ENCODE data around the gene ABCA4.

Gene ABCA4

DNA sequence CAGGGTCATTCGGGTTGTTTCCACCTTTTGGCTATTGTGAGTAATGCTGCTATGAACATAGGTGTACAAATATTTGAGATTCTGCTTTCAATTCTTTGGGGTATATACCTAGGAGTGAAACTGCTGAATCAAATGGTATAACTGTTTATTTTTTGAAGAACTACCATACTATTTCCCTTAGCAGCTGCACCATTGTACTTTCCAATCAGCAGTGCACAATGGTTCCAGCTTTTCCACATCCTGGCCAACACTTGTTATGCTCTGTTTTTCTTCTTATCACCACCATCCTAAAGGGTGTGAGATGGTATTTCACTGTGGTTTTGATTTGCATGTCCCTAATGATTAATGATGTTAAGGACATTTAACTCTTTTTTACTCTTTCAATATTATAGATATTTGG, 3.6 kb upstream of the ABCA4 start:
- in situ Hi-C loops (cut with MboI; ENCODE audit: low sequenced_read_pairs), result no loop called here

- in situ Hi-C loops (cut with MboI; ENCODE audit: low sequenced_read_pairs), result no loop called here
Observed at GRCh38 chr1:94122201-94122970, 1.4 kb upstream of the ABCA4 start.

DNA sequence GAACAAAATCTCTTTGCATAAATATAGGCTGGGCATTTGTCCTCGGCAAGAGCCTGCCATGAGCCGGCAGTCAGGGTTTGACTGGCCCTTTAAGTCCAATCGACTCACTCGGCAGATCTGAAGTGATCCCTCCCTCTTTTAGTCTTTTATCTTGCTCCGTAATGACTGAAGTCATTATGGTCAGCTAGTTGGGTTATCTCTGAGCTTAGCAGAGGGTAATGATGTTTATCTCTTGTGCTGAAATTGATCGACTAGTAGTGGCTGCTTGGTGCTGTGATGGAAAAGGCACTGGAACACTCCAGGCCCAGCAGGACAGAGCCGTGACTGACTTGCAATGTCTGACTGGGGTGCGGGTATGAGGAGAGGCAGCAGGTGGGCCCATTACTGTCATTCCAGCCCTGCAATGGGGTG, 468 bp upstream of the ABCA4 start:
- in situ Hi-C loops (cut with MboI; ENCODE audit: low sequenced_read_pairs), result no loop called here

DNA sequence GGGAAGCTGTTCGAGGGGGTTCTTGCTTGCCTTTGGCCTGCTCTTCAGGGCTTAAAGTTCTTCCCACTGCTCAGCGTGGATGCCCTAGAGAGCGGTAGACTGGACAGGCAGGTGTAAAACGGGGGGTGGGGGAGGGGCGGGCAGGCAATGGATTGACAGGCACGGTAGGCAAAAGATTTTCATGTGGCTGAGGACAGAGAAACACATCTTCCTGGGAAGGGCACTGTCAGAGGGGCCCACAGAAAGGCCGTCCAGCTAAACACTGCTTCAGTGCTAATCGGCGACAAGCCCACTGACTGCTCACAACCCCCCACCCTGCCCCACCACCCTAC, 412 bp downstream of the ABCA4 start:
- in situ Hi-C loops (cut with MboI; ENCODE audit: low sequenced_read_pairs), result no loop called here

DNA sequence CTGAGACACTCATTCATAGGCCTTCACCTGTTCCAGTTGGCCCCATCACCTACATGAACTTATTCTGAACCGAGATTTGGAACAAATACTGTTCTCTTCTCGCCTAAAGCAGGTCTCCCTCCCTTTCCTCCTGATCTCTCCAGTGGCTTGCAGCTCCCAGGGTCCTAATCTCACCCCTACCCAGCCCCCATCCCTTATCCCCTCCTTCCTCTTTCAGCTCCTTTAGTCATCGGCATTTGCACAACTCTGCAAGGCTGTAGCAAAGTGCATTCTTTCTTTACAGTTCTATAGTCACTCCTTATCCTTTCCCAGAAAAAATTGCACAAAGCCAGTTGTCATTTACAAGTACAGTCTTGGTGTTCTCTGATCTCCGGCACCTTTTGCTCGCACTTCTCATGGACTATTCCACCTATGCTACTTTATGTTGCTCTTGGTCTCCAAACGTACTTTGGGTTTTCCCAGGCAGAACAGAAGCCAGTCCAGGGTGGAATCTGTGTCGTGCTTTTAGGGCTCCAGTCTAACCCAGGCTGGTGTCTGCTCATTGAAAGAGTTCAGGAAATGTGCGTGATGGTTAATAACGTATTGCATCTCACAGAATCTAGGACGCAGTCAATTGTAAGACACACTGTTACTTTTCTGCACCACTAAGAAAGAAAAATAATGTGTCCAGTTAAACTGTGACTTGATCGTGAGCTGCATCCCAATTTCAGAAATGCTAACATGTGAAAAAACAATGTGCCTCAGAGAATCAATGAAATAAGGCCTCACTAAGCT, 965 bp downstream of the ABCA4 start:
- in situ Hi-C loops (cut with MboI; ENCODE audit: low sequenced_read_pairs), result no loop called here

- in situ Hi-C loops (cut with MboI; ENCODE audit: low sequenced_read_pairs), result no loop called here
Observed at GRCh38 chr1:94119306-94119705, 1.6 kb downstream of the ABCA4 start.

GRCh38 chr1:94118471-94118870, 2.5 kb downstream of the ABCA4 start:
- in situ Hi-C loops (cut with MboI; ENCODE audit: low sequenced_read_pairs), result no loop called here

DNA sequence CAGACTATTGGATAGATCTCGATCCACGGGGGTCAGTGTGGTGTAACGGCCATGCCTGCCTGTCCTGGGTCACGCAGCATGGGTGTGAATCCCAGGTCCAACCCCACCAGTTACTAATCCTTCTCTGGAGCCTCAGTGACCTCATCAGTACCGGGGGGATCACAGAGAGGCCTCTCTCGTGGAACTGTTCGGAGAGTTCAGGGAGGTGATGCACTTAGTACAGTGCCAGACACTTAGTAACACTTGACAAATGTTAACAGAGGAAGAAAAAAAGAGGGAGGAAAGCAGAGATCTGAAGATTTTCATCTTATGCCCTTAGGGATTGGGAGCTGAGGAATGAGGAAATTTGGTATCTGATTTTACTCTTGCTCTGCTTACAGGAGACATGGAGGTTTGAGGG, 2.9 kb downstream of the ABCA4 start:
- in situ Hi-C loops (cut with MboI; ENCODE audit: low sequenced_read_pairs), result no loop called here

GRCh38 chr1:94117259-94117851, 3.6 kb downstream of the ABCA4 start:
- in situ Hi-C loops (cut with MboI; ENCODE audit: low sequenced_read_pairs), result no loop called here

DNA sequence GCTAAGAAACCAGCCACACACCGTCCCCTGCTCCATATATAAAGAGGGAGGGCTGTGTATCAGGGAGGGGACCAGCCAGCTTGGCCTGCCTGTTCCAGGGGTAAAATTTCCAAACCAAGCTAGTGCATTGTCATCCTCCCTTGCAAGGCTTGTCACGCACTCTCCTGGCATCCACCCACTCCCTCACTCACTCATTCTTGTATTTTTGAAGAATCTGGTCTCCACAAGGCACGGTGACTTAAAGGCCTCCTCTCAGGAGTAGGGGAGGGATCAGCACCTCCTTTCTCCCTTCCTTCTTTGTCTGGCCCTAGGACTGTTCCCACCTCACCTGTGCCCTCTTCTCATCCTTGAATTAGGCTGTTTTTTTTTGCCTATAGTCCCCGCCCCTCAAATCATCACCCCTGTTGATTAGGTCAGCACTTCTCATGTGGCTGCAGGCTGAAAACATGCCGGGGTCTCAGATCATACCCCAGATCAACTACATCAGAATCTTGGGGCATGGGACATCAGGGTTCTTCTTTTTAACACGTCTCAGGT, 5.0 kb downstream of the ABCA4 start:
- in situ Hi-C loops (cut with MboI; ENCODE audit: low sequenced_read_pairs), result no loop called here

- in situ Hi-C loops (cut with MboI; ENCODE audit: low sequenced_read_pairs), result no loop called here
Observed at GRCh38 chr1:94115254-94115899, 5.6 kb downstream of the ABCA4 start.

- in situ Hi-C loops (cut with MboI; ENCODE audit: low sequenced_read_pairs), result no loop called here
Observed at GRCh38 chr1:94113589-94114226, 7.2 kb downstream of the ABCA4 start.

DNA sequence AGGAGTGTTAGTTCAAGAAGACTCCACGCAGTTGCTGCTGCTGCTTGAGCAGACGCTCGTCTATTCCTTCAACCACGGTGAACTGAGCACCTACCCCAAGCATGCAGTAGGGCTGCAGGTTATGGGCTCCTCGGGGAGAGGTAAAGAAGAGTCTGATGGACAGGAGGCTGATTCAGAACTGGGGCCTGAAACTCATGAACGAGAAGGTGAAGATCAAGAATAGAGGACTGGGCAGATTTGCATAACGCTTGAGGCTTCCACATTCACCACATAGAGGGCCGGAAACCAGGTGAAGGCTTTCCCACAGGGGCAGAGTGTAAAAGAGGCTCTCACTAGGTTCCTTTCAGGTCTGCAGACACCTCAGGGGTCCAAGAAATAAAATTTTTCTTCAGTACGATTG, 9.1 kb downstream of the ABCA4 start:
- in situ Hi-C loops (cut with MboI; ENCODE audit: low sequenced_read_pairs), result no loop called here

- in situ Hi-C loops (cut with MboI; ENCODE audit: low sequenced_read_pairs), result no loop called here
Observed at GRCh38 chr1:94110946-94111740, 9.8 kb downstream of the ABCA4 start.

DNA sequence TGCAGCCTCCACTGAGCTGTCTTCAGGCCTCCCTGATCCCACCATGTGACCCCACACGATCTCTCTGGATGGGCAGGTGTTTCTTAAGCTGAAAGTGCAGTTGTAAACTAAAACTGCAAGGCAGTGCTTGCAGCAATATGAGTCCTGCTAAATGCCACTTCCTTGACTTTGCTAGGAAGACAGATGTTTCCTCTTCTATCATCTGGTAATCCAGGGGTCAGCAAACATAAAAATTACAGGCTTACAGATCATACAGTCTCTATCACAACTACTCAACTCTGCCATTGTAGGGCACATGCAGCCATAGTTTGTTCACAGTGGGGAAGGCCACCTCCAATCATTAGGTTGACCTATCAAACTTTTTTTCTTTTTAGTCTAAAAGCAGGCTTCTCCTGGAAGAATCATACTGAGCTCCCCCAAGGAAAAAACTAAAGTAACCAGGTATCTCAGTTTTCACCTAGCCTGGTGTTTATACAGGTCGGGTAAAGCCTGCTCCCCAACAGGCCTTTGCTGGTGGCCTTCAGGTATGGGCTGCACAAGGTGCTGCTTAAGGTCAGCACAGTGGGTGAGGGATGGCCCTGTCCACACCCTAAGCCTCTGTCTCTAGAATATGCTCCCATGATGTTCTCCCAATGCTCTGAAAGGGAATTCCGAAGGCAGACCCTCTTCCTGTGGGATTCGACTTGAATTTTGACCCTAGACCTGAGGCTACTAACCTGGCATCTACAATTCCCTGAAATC, 10.8 kb downstream of the ABCA4 start:
- in situ Hi-C loops (cut with MboI; ENCODE audit: low sequenced_read_pairs), result no loop called here

DNA sequence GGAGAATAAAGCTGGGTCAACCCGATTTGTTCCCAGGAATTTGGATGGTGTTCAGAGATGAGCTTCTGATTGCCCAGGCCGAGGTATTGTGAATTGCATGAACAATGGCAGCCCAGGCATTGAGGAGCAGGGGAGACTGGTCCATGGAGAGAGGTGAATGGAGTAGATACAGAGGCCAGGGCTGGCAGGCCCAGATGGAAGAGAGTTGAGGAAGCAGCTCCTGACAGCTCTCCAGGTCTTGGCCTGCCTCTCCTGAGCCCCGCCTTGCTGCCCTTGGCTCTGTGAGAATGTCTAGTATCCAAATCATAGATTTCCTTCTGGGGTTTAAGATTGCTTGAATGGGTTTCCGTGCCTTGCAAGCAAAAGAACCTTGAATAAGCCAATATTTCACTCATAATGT, 11.5 kb downstream of the ABCA4 start:
- in situ Hi-C loops (cut with MboI; ENCODE audit: low sequenced_read_pairs), result no loop called here

GRCh38 chr1:94107141-94107540, 13.8 kb downstream of the ABCA4 start:
- in situ Hi-C loops (cut with MboI; ENCODE audit: low sequenced_read_pairs), result no loop called here

DNA sequence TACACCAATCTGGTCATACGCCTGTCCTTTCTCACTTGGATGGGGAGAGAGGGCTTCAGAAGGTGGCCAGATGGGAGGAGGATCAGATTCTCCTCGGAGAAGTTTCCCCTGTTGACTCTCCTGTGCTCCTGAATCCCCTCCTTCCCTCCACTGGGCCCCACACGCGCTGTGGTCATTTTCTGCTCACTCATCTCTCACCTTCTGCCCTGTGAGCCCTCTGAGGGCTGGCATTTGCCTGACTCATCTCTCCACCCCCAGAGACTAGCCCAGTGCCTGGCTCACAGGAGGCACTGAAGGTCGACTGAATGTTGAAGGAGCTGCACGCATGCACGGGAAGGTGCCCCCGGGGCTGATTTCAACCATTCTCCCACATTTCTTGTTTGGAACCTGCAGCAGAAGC, 14.2 kb downstream of the ABCA4 start:
- in situ Hi-C loops (cut with MboI; ENCODE audit: low sequenced_read_pairs), result no loop called here

DNA sequence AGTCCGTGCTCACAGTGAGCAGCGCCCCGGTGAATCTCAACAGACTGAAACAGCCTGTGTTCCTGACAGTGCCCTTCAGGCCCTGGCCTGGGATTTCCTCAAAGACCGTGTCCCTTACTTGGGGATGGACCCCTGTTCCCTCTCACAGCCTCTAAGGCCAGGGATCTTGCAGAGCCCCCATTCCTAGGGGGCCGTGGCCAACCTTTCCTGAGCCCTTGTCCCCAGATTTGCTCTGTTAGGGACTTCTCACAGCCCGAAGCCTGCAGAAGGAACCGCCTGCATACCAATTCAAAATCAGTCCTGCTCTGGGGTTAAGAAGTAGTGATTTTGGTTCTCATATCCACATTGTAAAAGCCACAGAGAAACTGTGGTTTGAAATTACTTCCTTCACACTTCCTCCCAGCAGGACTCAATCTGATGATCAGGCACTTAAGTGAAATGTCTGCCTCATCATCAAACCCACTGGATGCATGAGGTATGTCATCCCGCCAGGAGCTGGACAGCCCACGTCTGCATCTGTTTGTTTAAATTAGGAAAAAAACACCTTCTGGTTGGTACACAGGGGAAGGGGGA, 14.9 kb downstream of the ABCA4 start:
- in situ Hi-C loops (cut with MboI; ENCODE audit: low sequenced_read_pairs), result no loop called here

All from HL-60/S4 (cell line).